PC-3 (cell line): ENCODE data around the gene LCP1. TPM values are rescaled to one million over a fixed set of nuclear protein-coding genes. Genes with fewer than 3 reads are reported as not detected.
A peak's percentile ranks its signal among the peaks of the same experiment; 100 is the strongest.

Experiments used
- ATAC-seq: fragments of 200-7000 bp; cut with Tn5 transposase; 2 replicates; pipeline ENCODE4 v1.9.1; 2020; ENCODE audit warnings: mild to moderate bottlenecking, moderate library complexity
- BruUV-seq: library from RNA; stranded (reverse); fragments of 400-500 nt; replicated peaks from 2 replicates; lab custom pipeline; 2021; lab: Mats Ljungman, UMichigan
- CTCF ChIA-PET: fragments of 300-600 bp; sonication (Branson Sonifier 250); formaldehyde crosslinking; loops from one replicate; lab custom pipeline; 2022; ENCODE audit warnings: antibody characterized with exemption; lab: Charles Lee
- POLR2A ChIA-PET: fragments of 300-600 bp; sonication (Branson Sonifier 250); formaldehyde crosslinking; loops from one replicate; lab custom pipeline; 2022; ENCODE audit warnings: antibody characterized with exemption; ENCODE audit not compliant: unreplicated experiment; lab: Charles Lee
- DNase-seq: peaks from one replicate; pipeline ENCODE4 v3.0.0-alpha.2; 2015
- H2AFZ ChIP-seq: fragments of 300-600 bp; sonication (generic); 2 replicates; pipeline ENCODE4 v1.6.0; 2016; ENCODE audit warnings: antibody characterized with exemption, low read length
- H3F3A ChIP-seq: fragments of 300-600 bp; sonication (generic); one replicate; pipeline ENCODE4 v1.6.0; 2017; ENCODE audit warnings: antibody characterized with exemption, low read length, control low read depth, mild to moderate bottlenecking; ENCODE audit not compliant: unreplicated experiment
- H3K27ac ChIP-seq: fragments of 300-600 bp; sonication (generic); 2 replicates; pipeline ENCODE4 v1.5.1; 2016; ENCODE audit warnings: mild to moderate bottlenecking, low read length
- H3K27me3 ChIP-seq: fragments of 300-600 bp; sonication (generic); 2 replicates; pipeline ENCODE4 v1.6.1; 2016; ENCODE audit warnings: low read length, mixed read lengths
- H3K36me3 ChIP-seq: fragments of 300-600 bp; sonication (generic); 2 replicates; pipeline ENCODE4 v1.6.1; 2016; ENCODE audit warnings: low read depth, mixed run types, low read length, mixed read lengths
- H3K4me1 ChIP-seq: fragments of 300-600 bp; sonication (generic); 2 replicates; pipeline ENCODE4 v1.5.1; 2016; ENCODE audit warnings: low read length; ENCODE audit not compliant: insufficient read depth
- H3K4me2 ChIP-seq: fragments of 300-600 bp; sonication (generic); 2 replicates; pipeline ENCODE4 v1.6.0; 2016; ENCODE audit warnings: low read length
- H3K4me3 ChIP-seq: fragments of 300-600 bp; sonication (generic); 2 replicates; pipeline ENCODE4 v1.5.1; 2016; ENCODE audit warnings: mild to moderate bottlenecking, low read length, mixed read lengths
- H3K79me2 ChIP-seq: fragments of 300-600 bp; sonication (generic); 2 replicates; pipeline ENCODE4 v1.6.1; 2017; ENCODE audit warnings: low read length, mixed read lengths
- H3K9ac ChIP-seq: fragments of 300-600 bp; sonication (generic); 2 replicates; pipeline ENCODE4 v1.6.0; 2016; ENCODE audit warnings: mild to moderate bottlenecking, low read length
- H3K9me2 ChIP-seq: fragments of 300-600 bp; sonication (generic); replicated peaks from 2 replicates; pipeline ENCODE4 v1.6.1; 2016; ENCODE audit warnings: mixed run types, low read length, mixed read lengths
- H3K9me3 ChIP-seq: fragments of 300-600 bp; sonication (generic); 2 replicates; pipeline ENCODE4 v1.6.1; 2016; ENCODE audit warnings: low read length, mixed read lengths
- H4K20me1 ChIP-seq: fragments of 300-600 bp; sonication (generic); 2 replicates; pipeline ENCODE4 v1.6.1; 2016; ENCODE audit warnings: low read length, mixed read lengths
- EZH2 ChIP-seq: fragments of 300-600 bp; sonication (generic); IDR thresholded peaks from one replicate; pipeline ENCODE4 v1.6.1; 2017; ENCODE audit warnings: antibody characterized with exemption, mild to moderate bottlenecking, low read length; ENCODE audit not compliant: unreplicated experiment
- EZH2phosphoT487 ChIP-seq: fragments of 300-600 bp; sonication (generic); IDR thresholded peaks from 2 replicates; pipeline ENCODE4 v1.6.1; 2018; ENCODE audit warnings: mild to moderate bottlenecking, antibody characterized with exemption, low read length, borderline replicate concordance
- intact Hi-C: fragments of 100-400 bp; cut with micrococcal nuclease; formaldehyde crosslinking; loops from 2 replicates; pipeline ENCODE4 v1.9.0; 2023
- total RNA-seq: library from RNA; depleted of rRNA; stranded (reverse); fragments of >200 nt; gene quantifications from 2 replicates; pipeline ENCODE4 v1.2.3, GENCODE V29; 2014
- TF ChIP-seq, protein P1 (sequence below): fragments of 300-600 bp; sonication (generic); conservative IDR thresholded peaks from 2 replicates; pipeline ENCODE4 v1.5.1; 2017; ENCODE audit warnings: antibody characterized with exemption, low read depth, mild to moderate bottlenecking, low read length

LCP1 gene
- total RNA-seq, 1 experiment from 2014 or later: 143 TPM

GRCh38 chr13:46158983-46159382 is 23.0 kb downstream of the LCP1 start:
- peaks cover 27% of the 10 kb centered on the region for H3K36me3 ChIP-seq
- no peaks in the 10 kb centered on the region for H3F3A ChIP-seq
- ATAC-seq: no peak
- no peak overlapping the region for H3K27ac ChIP-seq
- H2AFZ ChIP-seq: no peak overlapping the region
- H4K20me1 ChIP-seq: 0 out of 2 replicates have a peak, but pooled peaks cover 6% of the 10 kb centered on the region
- intact Hi-C loops: loop anchor here (2.0 kb wide), 1 partner anchor 352 kb away; no protein-coding TSS in a partner anchor
- H3K9me3 ChIP-seq: no peaks in the 10 kb centered on the region
- H3K27me3 ChIP-seq: no peaks in the 10 kb centered on the region
- H3K4me1 ChIP-seq: no peaks in the 10 kb centered on the region
- H3K9ac ChIP-seq: no peak overlapping the region
- POLR2A ChIA-PET: no interaction called here
- CTCF ChIA-PET: no interaction called here
- peaks cover 22% of the 10 kb centered on the region for H3K79me2 ChIP-seq
- no peak overlapping the region for H3K4me2 ChIP-seq
- H3K4me3 ChIP-seq: no peak overlapping the region
- no TSS peak for BruUV-seq
- TF ChIP-seq EZH2 (no peak), EZH2phosphoT487 (no peak)
- TF ChIP-seq, protein P1, sequence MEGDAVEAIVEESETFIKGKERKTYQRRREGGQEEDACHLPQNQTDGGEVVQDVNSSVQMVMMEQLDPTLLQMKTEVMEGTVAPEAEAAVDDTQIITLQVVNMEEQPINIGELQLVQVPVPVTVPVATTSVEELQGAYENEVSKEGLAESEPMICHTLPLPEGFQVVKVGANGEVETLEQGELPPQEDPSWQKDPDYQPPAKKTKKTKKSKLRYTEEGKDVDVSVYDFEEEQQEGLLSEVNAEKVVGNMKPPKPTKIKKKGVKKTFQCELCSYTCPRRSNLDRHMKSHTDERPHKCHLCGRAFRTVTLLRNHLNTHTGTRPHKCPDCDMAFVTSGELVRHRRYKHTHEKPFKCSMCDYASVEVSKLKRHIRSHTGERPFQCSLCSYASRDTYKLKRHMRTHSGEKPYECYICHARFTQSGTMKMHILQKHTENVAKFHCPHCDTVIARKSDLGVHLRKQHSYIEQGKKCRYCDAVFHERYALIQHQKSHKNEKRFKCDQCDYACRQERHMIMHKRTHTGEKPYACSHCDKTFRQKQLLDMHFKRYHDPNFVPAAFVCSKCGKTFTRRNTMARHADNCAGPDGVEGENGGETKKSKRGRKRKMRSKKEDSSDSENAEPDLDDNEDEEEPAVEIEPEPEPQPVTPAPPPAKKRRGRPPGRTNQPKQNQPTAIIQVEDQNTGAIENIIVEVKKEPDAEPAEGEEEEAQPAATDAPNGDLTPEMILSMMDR: no peak
- no peak for DNase-seq
- no peaks in the 10 kb centered on the region for H3K9me2 ChIP-seq

GRCh38 chr13:46158222-46158621 is 23.8 kb downstream of the LCP1 start:
- no peak overlapping the region for H2AFZ ChIP-seq
- no peak for DNase-seq
- H3K4me1 ChIP-seq: no peaks in the 10 kb centered on the region
- no TSS peak for BruUV-seq
- peaks cover 15% of the 10 kb centered on the region for H3K79me2 ChIP-seq
- H3F3A ChIP-seq: no peaks in the 10 kb centered on the region
- no peak overlapping the region for H3K9ac ChIP-seq
- ATAC-seq: peak; percentile 43; the same call in 1 of the 2 replicates
- no peaks in the 10 kb centered on the region for H3K9me2 ChIP-seq
- intact Hi-C loops: loop anchor here (2.0 kb wide), 1 partner anchor 351 kb away; no protein-coding TSS in a partner anchor
- no peak overlapping the region for H3K27ac ChIP-seq
- TF ChIP-seq, protein P1: no peak
- TF ChIP-seq EZH2phosphoT487 (no peak), EZH2 (no peak)
- CTCF ChIA-PET: no interaction called here
- POLR2A ChIA-PET: no interaction called here
- H3K4me2 ChIP-seq: no peak overlapping the region
- no peaks in the 10 kb centered on the region for H3K9me3 ChIP-seq
- 0 out of 2 replicates have a peak, but pooled peaks cover 6% of the 10 kb centered on the region for H4K20me1 ChIP-seq
- H3K4me3 ChIP-seq: no peak overlapping the region
- H3K36me3 ChIP-seq: peaks cover 31% of the 10 kb centered on the region
- no peaks in the 10 kb centered on the region for H3K27me3 ChIP-seq

DNA sequence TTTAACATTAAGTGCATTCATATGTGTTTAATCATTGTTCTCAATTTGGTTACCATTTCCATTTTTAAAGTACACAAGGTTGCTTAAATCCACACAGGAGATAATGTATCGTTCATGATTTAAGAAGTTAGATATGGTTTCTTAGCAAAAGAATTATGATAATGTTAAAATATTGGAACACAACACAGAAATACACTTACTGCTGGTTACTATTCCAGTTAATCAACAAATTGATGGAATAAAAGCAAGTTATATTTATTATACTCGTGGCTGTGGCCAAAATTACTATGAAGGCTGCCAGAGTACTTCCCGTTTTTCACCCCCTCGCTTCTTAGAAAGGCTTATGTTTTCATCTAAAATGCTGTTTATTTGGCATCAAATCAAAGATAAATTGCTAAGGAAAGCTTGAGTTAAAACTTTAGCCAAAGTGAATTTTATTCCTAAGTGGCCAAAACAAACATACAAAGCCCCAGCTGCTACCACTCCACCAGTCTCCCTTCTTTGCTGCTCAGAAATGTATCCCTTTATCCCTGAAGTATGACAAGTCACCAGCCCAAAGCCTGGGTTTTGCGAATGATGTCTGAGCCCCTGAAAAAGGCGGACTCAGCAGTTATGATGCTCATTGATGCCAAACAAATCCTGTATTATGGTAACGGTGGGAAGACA is 27.7 kb downstream of the LCP1 start:
- Histone ChIP-seq H3K4me2 (no peak overlapping the region), H3K27me3 (no peaks in the 10 kb centered on the region), H3K4me1 (peaks cover 10% of the 10 kb centered on the region; the same call in 1 of the 2 replicates), H3K79me2 (no peaks in the 10 kb centered on the region), H2AFZ (no peak overlapping the region), H3K9ac (no peak overlapping the region), H3K36me3 (peaks cover 54% of the 10 kb centered on the region), H3K4me3 (no peak overlapping the region), H3K9me2 (no peaks in the 10 kb centered on the region), H3K9me3 (no peaks in the 10 kb centered on the region), H3F3A (no peaks in the 10 kb centered on the region), H3K27ac (no peak overlapping the region), H4K20me1 (no peaks in the 10 kb centered on the region)
- TF ChIP-seq EZH2: no peak
- no peak for DNase-seq
- no TSS peak for BruUV-seq
- ATAC-seq: no peak
- POLR2A ChIA-PET: no interaction called here
- intact Hi-C loops: no loop called here
- CTCF ChIA-PET: no interaction called here
